GM12865 (cell line): ENCODE results near the gene LGALS1.

Experiments used
- DNase-seq: peaks from one replicate; pipeline ENCODE4 v3.0.0; 2010; ENCODE audit warnings: low read depth
- H3K4me3 ChIP-seq: 2 replicates; pipeline ENCODE4 v1.5.1; 2011; ENCODE audit warnings: mild to moderate bottlenecking, low read depth, low read length, control low read depth
- TF ChIP-seq, protein P1 (sequence below): IDR thresholded peaks from 2 replicates; pipeline ENCODE4 v1.5.1; 2011; ENCODE audit warnings: low read length, control low read depth, low read depth, inconsistent platforms; ENCODE audit not compliant: insufficient read depth; ENCODE audit errors: missing control alignments

LGALS1 gene

DNA sequence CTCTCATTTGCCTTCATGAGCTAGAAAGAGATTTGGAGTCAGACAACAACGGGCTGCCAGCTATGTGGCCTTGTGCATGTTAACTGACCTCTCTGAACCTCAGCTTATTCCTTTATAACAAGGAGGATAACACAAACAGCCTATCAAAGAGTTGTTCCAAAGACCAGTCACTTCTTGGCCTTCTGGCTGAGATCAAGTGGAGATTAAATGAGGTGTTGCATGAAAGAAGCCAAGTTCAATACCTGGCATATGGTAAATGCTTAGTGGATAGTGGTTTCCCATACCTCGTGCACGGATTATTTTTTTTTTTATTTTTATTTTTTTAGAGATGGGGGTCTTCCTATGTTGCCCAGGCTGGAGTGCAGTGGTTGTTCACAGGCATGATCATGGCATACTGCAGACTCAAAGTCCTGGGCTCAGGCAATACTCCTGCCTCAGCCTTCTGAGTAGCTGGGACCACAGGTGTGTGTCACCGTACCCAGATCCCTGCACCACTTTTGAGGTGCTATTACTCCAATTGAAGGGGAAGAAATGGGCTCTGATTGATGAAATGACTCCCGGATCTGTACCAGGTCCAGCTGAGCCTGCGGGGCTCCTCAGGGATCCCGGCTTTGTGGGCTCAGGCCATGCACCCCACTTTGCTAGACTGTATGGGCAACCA lies 4.9 kb downstream of the LGALS1 start:
- H3K4me3 ChIP-seq, result no peak overlapping the region
- TF ChIP-seq, protein P1, sequence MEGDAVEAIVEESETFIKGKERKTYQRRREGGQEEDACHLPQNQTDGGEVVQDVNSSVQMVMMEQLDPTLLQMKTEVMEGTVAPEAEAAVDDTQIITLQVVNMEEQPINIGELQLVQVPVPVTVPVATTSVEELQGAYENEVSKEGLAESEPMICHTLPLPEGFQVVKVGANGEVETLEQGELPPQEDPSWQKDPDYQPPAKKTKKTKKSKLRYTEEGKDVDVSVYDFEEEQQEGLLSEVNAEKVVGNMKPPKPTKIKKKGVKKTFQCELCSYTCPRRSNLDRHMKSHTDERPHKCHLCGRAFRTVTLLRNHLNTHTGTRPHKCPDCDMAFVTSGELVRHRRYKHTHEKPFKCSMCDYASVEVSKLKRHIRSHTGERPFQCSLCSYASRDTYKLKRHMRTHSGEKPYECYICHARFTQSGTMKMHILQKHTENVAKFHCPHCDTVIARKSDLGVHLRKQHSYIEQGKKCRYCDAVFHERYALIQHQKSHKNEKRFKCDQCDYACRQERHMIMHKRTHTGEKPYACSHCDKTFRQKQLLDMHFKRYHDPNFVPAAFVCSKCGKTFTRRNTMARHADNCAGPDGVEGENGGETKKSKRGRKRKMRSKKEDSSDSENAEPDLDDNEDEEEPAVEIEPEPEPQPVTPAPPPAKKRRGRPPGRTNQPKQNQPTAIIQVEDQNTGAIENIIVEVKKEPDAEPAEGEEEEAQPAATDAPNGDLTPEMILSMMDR, result no peak
- no peak for DNase-seq

DNA sequence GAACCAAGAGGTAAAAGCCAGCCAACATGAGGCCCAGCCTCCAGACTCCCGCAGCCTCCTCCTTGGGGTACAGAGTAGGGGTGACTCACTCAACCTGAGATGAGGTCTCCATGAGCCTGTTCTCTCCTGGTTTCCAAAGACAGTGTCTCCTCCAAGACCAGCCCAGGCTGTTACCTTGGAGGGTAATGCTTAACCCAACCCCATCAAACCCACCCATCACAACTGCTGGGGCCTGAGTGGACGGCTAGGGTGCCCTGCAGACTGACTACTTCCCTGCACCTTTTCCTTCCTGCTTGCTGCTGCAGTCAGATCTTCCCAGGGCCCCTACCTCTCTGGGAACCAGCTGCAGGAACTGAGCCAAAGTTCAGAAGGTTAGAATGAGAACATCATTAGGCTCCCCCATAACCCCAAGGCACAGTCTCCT lies 5.6 kb downstream of the LGALS1 start:
- DNase-seq, result no peak
- no peak overlapping the region for H3K4me3 ChIP-seq
- TF ChIP-seq, protein P1, result no peak

DNA sequence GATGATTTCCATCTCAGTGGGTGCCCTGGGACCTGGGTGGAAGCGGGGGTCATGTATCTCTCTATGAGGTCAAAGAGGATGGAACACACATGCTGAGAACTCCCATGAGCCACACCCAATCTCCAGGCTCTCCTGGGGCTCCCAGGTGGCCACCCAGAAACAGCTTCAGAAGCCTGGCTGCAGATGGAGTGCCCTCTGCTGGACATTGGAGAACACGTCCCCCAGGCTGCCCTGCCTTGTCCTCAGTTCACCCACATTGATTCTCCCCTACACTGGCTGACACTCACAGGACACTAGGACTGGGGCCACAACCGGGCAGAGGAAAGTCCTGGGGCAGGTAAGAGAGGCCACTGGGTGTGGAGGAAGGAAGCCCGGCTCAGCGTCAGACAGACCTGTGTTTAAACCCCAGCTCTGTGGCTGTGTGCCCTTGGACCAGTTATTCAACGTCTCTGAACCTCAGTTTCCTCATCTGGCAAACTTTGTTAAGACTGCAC lies 6.2 kb downstream of the LGALS1 start:
- TF ChIP-seq, protein P1, result peak; percentile 90
- no peak overlapping the region for H3K4me3 ChIP-seq
- peak; percentile 88 for DNase-seq

DNA sequence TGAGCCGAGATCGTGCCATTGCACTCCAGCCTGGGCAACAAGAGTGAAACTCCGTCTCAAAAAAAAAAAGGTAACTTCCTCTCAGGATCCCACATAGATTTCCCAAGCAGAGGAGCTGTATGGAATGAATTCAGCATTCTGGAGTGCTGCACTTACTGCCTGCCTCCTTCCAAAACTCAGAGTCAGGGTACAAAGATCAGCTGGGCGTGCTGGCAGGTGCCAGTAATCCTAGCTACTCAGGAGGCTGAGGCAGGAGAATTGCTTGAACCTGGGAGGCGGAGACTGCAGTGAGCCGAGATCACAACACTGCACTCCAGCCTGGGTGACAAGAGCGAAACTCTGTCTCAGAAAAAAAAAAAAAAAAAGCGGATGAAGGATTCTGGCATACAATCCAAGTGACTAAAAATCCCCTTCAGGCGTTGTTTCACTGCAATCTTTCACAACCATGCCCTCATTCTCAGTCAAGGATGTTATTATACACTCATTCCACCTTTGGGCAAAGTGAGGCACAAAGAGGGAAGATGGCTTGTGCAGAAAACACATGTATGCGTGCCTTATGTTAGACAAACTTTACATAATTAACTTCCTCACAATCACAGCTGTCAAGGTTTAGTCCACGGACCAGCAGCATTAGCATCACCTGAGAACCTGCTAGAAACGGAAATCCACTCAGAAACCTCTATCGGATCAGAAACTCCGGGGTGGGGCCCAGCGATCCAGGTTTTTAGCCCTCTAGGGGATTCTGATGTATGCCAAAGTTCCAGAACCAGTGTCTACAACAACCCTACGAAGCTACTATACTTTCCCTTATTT lies 9.6 kb downstream of the LGALS1 start:
- no peak overlapping the region for H3K4me3 ChIP-seq
- no peak for DNase-seq
- TF ChIP-seq, protein P1, result no peak

DNA sequence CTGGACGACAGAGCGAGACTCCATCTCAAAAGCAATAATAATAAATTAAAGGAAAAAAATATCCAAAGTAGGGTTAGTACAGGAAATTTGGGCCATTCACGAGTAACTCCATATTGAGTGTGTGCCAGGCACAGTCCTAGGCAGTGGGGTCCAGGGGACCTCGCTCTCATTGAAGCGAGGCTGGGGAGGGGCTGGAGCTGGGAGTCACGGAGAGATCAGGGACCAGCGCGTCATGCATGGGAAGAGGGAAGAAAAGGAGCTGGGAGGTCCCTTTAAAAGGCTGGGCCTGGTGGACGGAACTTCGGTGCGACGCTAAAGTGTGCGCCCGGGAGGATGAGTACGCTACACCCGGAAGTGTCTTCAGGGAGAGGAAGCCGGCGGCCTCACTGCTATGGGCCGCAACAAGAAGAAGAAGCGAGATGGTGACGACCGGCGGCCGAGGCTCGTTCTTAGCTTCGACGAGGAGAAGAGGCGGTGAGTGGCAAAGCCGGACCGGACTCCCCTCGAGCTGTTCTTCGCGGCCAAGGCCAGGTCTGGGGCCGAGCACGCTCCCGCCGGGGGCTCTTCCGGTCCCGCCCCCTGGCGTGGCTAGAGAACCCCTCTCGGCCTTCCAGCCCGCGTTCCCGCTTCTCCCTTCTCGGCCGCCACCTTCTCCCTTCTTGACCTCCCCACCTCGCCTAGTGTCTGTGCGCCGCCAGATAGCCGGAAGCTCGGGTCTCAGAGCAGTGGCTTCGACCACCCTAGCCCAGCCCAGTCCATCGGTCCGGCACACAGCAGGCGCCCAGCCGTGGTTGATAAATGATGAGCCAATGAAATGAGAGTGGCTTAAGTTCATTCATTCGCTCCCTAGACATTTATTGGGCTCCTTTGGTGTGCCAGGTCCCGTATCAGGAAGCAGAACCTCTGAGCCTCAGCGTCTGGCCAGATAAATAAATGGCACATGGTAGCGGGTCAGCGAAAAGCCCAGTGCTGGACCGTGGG lies 10.9 kb downstream of the LGALS1 start, which contains the start of gene NOL12:
Gene NOL12 (plus strand): TSS at position 342 of the 981 bp plus-strand sequence. CDS start 50 bp downstream, at position 392.
- peak; percentile 92 for DNase-seq
- TF ChIP-seq, protein P1, result no peak
- peak within 1 kb of the TSS; percentile 95 for H3K4me3 ChIP-seq

DNA sequence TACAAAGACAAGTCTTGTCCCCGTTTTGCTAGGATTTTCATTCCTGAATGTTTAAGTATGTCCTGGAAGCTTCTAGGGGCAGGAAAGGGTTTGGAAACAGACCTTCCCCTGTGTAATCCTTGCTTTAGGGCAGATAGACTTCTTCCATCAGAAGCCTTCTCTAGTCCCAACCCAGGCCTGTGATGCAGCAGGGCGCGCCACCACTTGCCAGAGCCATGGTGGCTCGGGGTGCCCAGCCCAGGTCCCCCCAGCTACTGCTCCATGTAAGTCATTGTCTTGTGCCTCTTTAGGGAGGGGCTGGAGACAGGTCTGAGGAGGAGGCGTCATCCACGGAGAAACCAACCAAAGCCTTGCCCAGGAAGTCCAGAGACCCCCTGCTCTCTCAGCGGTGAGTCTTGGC lies 15.0 kb downstream of the LGALS1 start:
- TF ChIP-seq, protein P1, result no peak
- DNase-seq, result no peak
- H3K4me3 ChIP-seq, result no peak overlapping the region
